Activated CD4-positive, alpha-beta T cell treated with anti-CD3 and anti-CD28 coated beads, Interleukin-2, amount 50 U/mL, for 16 hours (primary cell): Measurements from ENCODE around the gene DHRS7B.
"Not testable (repeated sequence)": the region's sequence is repeated elsewhere in the genome, so short reads cannot be mapped to it uniquely, and the experiment has no call there.

Experiments used
- DNase-seq: peaks from one replicate; pipeline ENCODE4 v3.0.0-alpha.2; 2020

DHRS7B gene

GRCh38 chr17:21185061-21185460 lies 58.3 kb downstream of the DHRS7B start:
- no peak for DNase-seq

DNA sequence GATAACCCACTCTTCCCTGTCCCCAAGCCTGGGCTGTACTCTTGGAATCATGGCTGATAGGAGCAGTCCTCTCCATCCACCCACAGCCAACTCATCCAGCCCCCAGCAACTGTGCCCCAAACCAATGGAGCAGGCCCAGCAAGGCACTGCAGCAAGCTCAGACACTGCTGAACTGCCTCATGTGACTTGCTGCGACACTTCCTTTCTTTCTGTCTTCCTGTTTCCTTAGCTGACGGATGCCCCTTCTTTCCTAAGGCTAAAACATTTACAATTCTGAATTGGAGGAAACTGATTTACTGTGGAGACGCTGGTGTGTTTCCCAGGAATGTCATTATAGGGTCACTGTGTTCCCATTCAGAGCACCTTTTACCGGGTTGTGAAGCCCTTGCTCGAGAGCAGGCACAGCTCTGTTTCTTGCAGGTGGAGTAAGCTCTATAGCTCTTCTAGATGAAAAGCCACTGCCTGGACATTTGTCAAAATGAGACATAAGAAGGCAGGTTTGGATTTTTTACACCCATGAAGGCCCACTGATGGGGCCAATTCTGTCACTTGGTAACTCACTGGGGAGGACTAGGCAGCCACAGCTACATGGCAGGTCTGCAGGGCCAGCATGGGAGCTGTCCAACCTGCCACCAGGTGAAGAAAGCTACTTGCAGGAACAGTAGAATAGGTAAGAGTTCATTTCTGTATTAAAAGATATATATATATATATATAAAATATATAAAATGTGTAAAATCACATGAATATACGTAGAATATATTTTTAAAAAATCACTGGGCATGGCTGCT lies 59.8 kb downstream of the DHRS7B start:
- no peak for DNase-seq

DNA sequence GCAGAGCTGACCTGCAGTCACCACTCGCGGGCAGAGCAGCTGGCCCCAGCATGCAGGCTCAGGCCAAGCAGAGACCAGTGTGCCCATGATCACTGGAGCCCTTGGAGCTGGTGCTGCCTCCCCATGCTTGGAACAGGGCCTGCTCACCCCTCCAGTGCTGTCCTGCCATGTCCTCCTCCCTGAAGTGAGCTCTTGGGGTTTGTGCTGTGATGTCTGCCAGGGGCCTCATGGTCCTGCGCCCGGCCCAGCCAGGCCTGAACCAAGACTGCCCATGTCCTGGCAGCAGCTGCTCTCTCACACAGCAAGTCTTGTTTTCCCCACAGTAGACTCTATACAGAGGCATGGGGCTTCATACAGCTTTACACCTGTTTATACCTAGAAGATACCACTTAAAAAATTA lies 62.6 kb downstream of the DHRS7B start:
- DNase-seq = no peak

- DNase-seq = no peak
These were observed 63.3 kb downstream of the DHRS7B start for GRCh38 chr17:21190078-21190477.

- no peak for DNase-seq
These were observed 64.9 kb downstream of the DHRS7B start for GRCh38 chr17:21191698-21192097.

GRCh38 chr17:21192414-21192813 lies 65.7 kb downstream of the DHRS7B start:
- DNase-seq = not testable (repeated sequence)

DNA sequence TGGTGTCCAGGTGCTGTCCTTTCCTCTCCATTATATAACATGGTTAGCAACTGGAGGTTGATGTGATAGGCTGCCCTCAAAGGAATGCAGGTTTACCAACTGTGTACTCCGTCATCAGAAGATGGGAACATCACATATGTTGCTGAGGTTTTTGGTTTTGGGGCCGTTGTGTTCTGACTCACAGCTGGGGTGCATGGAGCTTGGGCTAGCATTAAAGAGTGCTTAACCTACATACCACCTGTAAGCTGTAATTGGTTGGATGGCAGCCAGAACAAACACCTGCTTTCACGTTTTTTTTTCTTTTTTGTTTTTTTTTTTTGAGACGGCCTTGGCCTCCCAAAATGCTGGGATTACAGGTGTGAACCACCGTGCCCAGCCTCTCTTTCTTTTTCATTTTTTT lies 66.3 kb downstream of the DHRS7B start:
- DNase-seq = peak; percentile 26

GRCh38 chr17:21194226-21194625 lies 67.5 kb downstream of the DHRS7B start:
- DNase-seq = no peak

DNA sequence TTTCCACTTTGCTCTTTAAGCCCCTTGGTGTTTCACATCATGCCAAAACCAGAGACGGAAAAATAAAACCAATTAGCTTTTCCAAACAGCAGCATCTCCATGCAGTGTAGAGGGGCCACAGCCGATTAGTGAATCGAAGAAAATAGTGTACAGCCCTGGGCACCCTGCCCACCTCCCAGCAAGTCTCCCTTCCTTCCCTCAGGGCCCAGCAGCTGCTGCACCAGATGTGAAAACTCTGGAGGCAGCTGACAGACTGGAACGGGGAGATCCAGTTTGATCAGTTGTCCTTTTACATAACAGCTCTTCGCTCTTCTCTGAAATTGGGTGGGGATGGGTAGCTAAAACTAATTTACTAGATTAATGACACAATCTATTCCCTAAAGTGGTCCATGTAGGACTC lies 67.9 kb downstream of the DHRS7B start:
- no peak for DNase-seq

GRCh38 chr17:21196126-21196525 lies 69.4 kb downstream of the DHRS7B start:
- DNase-seq = no peak

DNA sequence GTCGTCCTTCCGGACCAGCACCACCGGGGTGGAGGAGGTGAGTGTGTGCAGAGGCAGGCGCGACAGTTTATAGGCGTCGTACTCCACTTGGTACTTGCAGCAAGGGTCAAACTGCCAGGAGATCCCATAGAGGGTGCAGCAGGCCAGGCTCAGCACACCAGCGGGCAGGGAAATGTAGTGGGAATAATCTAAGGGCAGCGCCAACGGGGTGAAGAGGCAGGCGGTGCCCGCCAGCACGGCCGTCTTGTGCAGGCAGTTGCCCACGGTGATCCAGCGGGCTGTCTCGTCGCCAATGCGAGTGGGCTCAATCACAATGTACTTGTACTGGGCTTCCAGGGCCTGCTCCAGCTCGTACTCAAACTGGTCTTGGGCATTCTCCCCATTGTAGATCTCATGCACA lies 71.6 kb downstream of the DHRS7B start:
- DNase-seq = no peak

DNA sequence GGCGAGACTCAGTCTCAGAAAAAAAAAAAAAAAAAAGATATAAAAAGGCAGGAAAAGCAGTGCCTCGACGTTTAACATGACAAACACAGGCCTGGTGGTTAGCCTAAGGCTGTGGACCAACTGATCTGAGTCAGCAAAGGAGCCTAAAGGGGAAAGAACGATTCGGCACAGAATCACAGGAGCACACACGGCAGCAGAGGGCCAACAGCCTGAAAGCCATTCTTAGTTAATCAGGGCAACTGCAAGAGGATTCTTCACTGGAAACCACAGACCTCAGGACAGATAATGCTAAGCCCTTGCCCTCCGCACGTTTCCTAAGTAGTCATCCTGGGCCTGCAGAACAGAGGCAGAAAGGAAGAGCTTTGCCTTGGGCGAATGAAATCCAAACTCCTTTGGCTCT lies 72.5 kb downstream of the DHRS7B start:
- no peak for DNase-seq

- no peak for DNase-seq
These were observed 73.1 kb downstream of the DHRS7B start for GRCh38 chr17:21199856-21200255.

DNA sequence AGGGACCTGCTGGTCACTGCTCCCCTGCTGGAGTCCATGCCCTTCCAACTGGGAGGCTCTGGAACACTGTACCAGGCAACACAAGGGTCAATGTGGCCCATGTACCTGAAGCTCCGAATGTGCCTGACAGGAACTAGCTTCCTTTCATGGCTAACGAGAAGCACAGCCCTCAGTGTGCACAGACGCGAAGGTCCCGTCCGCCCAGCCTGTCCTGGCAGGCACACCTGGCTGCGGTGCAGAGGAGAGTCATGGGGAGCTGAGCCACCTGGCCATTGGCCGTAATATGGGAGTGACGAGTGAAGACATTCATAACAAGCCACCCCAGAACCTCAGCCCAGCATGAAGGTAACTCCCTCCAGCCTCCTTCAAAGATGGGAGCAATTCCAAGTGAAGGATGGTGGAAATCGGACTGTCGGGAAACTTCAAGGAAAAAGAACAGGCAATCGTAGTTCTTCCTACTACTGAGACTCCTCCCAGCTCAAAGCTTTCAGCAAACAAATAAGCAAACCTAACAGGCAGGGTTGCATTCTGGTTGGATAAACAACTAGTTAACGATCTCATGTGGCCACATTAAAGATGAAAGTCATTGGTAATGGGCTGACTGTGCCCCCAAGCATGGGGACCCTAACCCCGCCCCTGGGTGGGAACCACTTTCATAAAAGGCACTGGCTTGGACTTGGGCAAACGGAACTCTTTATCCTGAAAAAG lies 74.0 kb downstream of the DHRS7B start:
- DNase-seq = no peak

DNA sequence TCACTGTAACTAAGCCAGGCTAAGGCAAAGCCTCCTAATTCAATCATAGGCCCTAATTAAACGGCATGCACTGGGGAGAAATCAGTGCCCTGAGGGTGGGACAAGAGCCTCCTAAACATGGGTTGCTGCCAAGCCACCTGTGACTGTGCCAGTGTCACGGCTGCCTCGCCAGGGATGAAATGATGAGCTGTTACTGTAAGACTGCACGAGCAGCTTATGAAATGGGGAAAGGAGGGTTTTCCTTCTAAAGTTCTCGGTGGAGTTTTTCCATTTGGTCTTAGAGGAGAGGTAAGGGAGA lies 74.5 kb downstream of the DHRS7B start:
- DNase-seq = no peak

- DNase-seq = no peak
These were observed 75.1 kb downstream of the DHRS7B start for GRCh38 chr17:21201874-21202273.

- no peak for DNase-seq
These were observed 75.7 kb downstream of the DHRS7B start for GRCh38 chr17:21202512-21202911.

GRCh38 chr17:21204935-21205334 lies 78.2 kb downstream of the DHRS7B start:
- DNase-seq = no peak

DNA sequence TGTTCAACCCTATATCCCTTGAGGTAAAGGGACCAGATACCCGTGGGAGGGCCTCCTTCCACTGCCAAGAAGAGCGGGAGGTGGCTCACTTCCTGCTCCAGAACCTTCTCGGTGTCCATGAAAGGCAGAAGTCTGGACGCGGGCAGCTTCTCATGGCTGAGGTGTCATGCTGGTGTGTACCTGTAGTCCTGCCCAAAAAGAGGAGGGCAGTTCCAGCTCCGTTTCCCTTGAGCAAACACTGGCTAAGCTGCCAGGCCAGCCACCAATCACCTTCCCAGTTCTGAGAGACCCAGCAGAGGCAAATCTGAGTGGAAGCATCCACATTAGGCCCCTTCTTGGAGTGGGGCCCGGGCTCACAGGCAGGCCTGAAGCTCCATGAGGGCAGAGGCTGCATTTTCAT lies 81.6 kb downstream of the DHRS7B start:
- DNase-seq = no peak

DNA sequence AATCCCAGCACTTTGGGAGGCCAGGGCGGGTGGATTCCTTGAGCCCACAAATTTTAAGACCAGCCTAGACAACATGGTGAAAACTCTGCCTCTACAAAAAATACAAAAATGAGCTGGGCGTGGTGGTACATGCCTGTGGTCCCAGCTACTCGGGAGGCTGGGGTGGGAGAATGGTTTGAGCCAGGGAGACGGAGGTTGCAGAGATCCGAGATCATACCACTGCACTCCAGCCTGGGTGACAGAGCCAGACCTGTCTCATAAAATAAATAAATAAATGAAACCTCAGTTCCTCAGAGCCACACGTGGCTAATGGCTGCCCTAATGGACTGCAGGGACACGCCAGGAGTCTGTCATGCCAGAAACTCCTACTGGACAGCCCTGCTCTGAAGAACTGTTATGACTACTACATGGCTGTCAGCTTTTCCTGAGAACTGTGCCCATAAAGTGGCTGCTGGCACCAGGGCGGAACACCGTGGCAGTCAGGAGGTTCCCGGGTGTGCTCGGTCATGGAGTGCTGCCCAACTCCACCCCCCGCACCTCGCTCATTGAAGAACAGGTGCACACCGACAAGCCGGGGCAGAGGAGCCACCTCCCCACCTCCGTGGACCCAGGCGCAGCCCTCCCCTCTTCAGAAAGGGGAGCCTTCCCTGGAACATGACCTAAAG lies 82.9 kb downstream of the DHRS7B start:
- no peak for DNase-seq

DNA sequence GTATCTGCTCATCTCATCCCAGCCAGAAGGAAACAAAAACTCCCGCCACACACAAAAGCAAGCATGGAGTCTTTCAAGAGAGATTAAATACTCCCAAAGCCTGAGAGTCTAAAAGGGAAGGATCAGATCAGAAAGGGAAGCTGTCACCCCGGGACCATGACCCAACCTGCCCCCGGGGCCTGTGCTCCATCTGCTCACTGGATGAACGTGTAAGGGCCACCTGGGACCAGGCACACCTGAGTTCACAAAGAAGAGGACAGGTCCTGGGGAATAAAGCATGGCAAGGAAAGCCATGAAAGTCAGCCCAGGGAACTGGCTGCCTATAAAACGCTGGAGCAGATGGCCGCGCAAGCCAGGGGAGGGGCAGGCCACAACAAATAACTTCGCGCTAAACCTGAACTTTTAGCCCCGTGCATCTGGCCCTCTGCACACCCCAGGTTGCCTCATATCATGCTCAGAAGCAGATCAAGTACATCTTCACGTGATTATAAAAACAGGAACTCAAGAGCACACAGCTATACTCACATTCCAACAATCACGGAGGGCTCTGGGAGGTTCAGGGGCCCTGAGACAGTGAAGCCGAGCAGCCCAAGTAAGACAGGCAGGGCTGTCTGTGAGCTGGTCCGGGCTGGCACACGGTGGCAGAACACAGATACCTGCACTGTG lies 83.8 kb downstream of the DHRS7B start:
- DNase-seq = no peak

- DNase-seq = peak; percentile 8
These were observed 85.2 kb downstream of the DHRS7B start for GRCh38 chr17:21211825-21212479.
